Prostate gland (tissue), 1 donor: Measurements from ENCODE around the gene PSMB10.
"Not testable (repeated sequence)": the region's sequence is repeated elsewhere in the genome, so short reads cannot be mapped to it uniquely, and the experiment has no call there.

Source experiments
- POLR2A ChIP-seq: fragments of 450-650 bp; IDR thresholded peaks from one replicate; pipeline ENCODE4 v1.6.1; 2016; ENCODE audit warnings: antibody characterized with exemption, mild to moderate bottlenecking
- POLR2AphosphoS5 ChIP-seq: sonication (generic); formaldehyde crosslinking; IDR thresholded peaks from one replicate; pipeline ENCODE4 v1.6.1; 2017; ENCODE audit warnings: antibody characterized with exemption

DNA sequence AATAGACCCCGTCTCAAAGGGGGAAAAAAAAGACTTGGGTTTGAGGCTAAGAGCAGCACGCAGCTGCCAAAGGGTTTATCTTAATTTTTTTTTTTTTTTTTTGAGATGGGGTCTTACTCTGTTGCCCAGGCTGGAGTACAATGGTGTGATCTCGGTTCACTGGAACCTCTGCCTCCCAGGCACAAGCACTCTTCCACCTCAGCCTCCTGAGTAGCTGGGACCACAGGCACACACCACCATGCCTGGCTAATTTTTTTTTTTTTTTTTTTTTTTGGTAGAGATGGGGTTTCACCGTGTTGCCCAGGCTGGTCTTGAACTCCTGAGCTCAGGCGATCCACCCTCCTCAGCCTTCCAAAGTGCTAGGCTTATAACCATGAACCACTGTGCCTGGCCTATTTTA is 1.1 kb upstream of the PSMB10 start:
- not testable (repeated sequence) for TF ChIP-seq POLR2A, POLR2AphosphoS5
